NCI-H82 treated with DMSO at 0.1 percent for 48 hours (cell line): ENCODE data around the gene MACROD2.
"Not testable (repeated sequence)": the region's sequence is repeated elsewhere in the genome, so short reads cannot be mapped to it uniquely, and the experiment has no call there.

Source experiments
- DNase-seq: peaks from one replicate; lab custom pipeline; 2025; ENCODE audit not compliant: unreplicated experiment; lab: John Stamatoyannopoulos, UW

MACROD2 gene

GRCh38 chr20:13995086-13995665 is at the start of gene MACROD2:
Gene MACROD2, plus strand, starts transcription at chr20:13995516.
- peak; percentile 78 for DNase-seq

GRCh38 chr20:13947719-13948118 is 47.6 kb upstream of the MACROD2 start:
- DNase-seq: no peak

GRCh38 chr20:13953227-13953626 is 42.1 kb upstream of the MACROD2 start:
- DNase-seq: no peak

- DNase-seq: no peak
These were observed 35.2 kb upstream of the MACROD2 start for GRCh38 chr20:13960119-13960518.

- no peak for DNase-seq
These were observed 34.8 kb upstream of the MACROD2 start for GRCh38 chr20:13960525-13960924.

- DNase-seq: no peak
These were observed 11.1 kb upstream of the MACROD2 start for GRCh38 chr20:13984211-13984610.

- DNase-seq: no peak
These were observed 4.9 kb upstream of the MACROD2 start, which contains the start of gene SEL1L2 for GRCh38 chr20:13990465-13990864. Gene SEL1L2, minus strand, starts transcription at chr20:13990614. Its CDS starts 80 bp downstream, at chr20:13990534.

- DNase-seq: no peak
These were observed 4.0 kb upstream of the MACROD2 start for GRCh38 chr20:13991311-13991710.

GRCh38 chr20:13991955-13992354 is 3.4 kb upstream of the MACROD2 start:
- not testable (repeated sequence) for DNase-seq

GRCh38 chr20:13995841-13996240 is 525 bp downstream of the MACROD2 start:
- no peak for DNase-seq

GRCh38 chr20:13996265-13996664 is 949 bp downstream of the MACROD2 start:
- no peak for DNase-seq

GRCh38 chr20:14000917-14001316 is 5.6 kb downstream of the MACROD2 start:
- DNase-seq: no peak

- DNase-seq: no peak
These were observed 10.7 kb downstream of the MACROD2 start for GRCh38 chr20:14005996-14006395.

GRCh38 chr20:14009208-14009607 is 13.9 kb downstream of the MACROD2 start:
- DNase-seq: no peak

GRCh38 chr20:14012671-14013070 is 17.4 kb downstream of the MACROD2 start:
- DNase-seq: no peak

GRCh38 chr20:14030991-14031390 is 35.7 kb downstream of the MACROD2 start:
- no peak for DNase-seq

- no peak for DNase-seq
These were observed 38.0 kb downstream of the MACROD2 start for GRCh38 chr20:14033310-14033709.

- no peak for DNase-seq
These were observed 41.3 kb downstream of the MACROD2 start for GRCh38 chr20:14036567-14036966.

- not testable (repeated sequence) for DNase-seq
These were observed 49.5 kb downstream of the MACROD2 start for GRCh38 chr20:14044712-14045276.

GRCh38 chr20:14046534-14046933 is 51.2 kb downstream of the MACROD2 start:
- DNase-seq: no peak

GRCh38 chr20:14049111-14049510 is 53.8 kb downstream of the MACROD2 start:
- DNase-seq: no peak

- DNase-seq: no peak
These were observed 56.1 kb downstream of the MACROD2 start for GRCh38 chr20:14051454-14051853.
